ENCODE measurements around the gene DTNA.

DTNA gene

GRCh38 chr18:34805103-34805877 lies 95.2 kb downstream of the DTNA start:
- DNase-seq (ENCODE audit: low read depth in 4 of 4, low spot score in 1 of 4), result no peak

DNA sequence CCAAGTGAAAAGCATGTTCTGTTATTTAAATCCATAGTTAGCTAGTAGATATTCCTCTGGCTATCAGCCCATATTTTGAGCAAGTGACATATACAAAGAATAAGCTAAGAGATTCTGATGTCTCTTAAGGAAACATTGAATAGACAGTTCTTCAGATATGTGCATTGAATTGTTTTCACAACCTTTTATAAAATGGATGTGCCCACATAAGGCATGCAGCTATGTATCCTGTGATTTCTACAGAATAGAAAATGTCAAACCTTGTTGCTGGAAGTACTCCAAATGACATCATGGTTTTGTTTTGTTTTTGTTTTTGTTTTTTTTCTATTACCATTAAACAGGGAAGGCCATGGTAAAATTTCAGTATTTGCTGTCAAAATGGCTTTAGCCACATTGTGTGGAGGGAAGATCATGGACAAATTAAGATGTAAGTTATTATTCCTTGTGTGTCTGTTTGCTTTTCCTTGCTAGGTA lies 95.8 kb downstream of the DTNA start:
- no peak for DNase-seq (ENCODE audit: low read depth in 4 of 4, low spot score in 1 of 4)

DNA sequence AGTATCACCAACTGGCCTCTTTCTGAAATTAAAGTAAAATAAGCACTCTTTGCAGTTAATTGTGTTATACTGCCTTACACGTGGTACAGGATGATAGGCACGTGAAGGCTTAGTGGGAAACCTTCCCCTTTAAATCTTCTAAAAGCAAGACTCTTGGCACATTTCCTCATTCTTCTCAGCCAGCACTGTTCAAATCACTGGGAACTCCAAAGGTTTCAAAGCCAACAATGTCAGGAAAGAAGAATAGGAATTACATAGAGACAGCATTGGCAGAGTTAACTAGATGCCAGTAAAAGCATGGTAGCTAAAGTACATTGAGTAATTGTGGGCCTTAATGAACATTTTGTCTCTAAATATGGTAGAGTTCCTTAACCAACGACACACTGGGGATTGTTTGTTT lies 96.4 kb downstream of the DTNA start:
- no peak for DNase-seq (ENCODE audit: low read depth in 4 of 4, low spot score in 1 of 4)

DNA sequence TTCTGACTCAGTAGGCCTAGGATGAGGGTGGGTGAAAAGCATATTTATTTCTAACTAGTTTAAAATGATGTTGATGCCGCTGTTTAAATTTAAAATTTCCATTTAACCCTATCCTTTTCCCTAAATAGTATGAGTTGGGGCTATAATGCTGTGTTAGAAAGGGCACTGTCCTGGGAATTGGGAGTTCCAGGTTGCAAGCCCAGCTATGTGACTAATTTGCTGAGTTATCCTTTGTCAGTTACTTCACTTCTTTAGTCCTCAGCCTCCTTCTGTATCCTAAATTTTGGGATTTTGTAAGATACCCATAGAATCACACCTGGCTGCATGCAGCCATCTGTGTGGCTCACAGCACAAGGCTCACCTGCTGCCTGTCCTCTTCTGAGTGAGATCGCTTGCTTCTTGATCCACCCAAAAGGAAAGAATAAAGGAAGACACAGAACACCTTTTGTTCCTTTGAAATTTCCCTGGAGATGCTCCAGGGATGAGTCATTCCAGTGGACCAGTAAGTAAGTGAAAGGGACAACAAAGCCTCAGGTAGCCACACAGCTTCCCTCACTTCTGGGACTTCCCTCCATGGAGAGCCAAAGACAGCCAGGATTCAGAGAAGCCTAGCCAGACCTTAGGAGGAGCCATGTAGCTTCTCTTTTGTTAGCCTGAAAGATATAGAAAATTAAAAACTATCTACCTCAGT lies 97.2 kb downstream of the DTNA start:
- no peak for DNase-seq (ENCODE audit: low read depth in 4 of 4, low spot score in 1 of 4)

- DNase-seq (ENCODE audit: low read depth in 4 of 4, low spot score in 1 of 4), result no peak
Measured at GRCh38 chr18:34808389-34808788, 98.3 kb downstream of the DTNA start.

DNA sequence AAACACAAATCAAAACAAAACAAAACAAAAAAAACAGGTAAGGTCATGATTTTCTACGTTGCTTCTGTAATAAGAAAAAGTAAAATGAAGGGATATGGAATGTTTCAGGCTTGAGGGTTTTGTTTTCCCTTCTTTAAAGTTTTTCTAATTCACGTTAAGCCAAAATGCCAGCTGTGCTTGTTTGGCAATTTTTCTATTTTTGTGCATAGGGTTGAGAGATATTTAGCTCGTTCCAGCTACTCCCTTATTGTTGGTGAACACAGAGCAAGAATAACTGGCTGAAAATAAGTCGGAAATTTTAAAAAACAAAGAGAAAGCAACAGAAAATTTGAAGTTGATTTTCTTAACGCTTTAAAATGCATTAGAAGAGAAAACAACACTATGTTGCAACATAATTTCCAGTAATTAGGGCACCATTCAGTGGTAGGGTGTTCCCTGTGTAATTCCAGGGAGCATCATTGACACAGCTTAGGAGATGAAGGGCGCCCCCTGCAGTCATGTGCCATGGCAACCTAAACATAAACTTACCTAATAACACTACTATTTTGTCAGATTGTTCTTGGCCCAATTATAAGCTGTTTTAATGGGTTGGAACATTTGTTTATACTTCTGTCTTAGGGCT lies 99.5 kb downstream of the DTNA start:
- no peak for DNase-seq (ENCODE audit: low read depth in 4 of 4, low spot score in 1 of 4)

GRCh38 chr18:34816183-34816582 lies 106.1 kb downstream of the DTNA start:
- DNase-seq (ENCODE audit: low read depth in 4 of 4, low spot score in 1 of 4), result no peak

DNA sequence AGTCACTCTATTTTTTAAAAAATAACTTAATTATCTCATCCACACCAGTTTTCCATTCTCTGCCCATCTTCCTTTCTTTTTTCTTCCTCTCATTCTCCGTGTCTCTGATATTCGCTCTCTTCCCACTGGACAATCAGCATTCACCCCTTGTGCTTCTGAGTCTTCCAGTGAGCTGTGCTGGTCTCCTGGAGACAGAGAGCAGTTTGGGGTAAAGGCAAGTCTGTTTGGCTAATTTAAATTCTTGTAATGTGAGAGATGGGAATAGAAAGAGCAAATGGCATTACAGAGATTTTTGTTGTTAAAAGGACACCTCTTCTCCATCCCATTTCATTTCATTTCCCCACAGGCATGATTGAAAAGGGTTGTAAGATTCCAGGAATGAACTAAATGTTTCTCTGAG lies 107.5 kb downstream of the DTNA start:
- no peak for DNase-seq (ENCODE audit: low read depth in 4 of 4, low spot score in 1 of 4)

- DNase-seq (ENCODE audit: low read depth in 4 of 4, low spot score in 1 of 4), result no peak
Measured at GRCh38 chr18:34818064-34818463, 108.0 kb downstream of the DTNA start.

- DNase-seq (ENCODE audit: low read depth in 4 of 4, low spot score in 1 of 4), result no peak
Measured at GRCh38 chr18:34820360-34821065, 110.4 kb downstream of the DTNA start.

GRCh38 chr18:34821669-34822210 lies 111.6 kb downstream of the DTNA start:
- DNase-seq (ENCODE audit: low read depth in 4 of 4, low spot score in 1 of 4), result no peak

DNA sequence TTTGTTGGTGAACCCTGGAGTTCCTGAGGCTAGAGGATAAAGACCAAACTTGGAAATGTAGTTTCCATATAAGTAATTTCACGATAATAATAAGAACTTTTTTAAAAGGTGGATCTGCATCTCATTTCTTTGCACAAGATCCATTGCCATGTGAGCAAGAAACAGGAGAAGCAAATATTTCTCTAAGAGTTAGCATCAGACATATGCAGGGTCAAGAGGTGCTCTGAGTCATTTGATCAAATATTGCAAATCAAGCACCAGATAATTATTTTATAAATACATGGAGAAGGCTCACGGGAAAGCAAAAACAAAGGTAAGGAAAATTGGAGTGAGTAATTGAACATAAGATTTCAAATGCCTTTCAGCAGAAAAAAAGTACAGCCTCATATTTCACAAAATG lies 118.0 kb downstream of the DTNA start:
- no peak for DNase-seq (ENCODE audit: low read depth in 4 of 4, low spot score in 1 of 4)

DNA sequence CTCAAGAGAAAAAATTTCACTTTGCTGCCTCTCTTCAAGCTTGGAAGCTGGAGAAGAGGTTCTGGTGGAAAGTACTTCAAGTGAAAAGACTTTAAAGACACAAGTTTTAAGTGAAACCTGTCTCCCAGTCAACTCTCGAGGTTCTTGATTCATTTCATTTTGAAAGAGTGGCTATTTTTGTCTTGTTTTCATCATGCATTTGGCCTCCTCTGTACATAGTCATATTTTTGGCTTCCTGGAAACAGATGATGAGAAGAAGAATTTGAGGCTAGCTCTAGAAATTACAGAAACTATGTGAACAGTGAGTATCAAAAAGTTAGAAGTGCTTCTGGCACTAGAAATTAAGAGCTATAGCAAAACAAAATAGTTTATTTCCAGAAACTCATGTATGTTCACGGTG lies 124.8 kb downstream of the DTNA start:
- no peak for DNase-seq (ENCODE audit: low read depth in 4 of 4, low spot score in 1 of 4)

DNA sequence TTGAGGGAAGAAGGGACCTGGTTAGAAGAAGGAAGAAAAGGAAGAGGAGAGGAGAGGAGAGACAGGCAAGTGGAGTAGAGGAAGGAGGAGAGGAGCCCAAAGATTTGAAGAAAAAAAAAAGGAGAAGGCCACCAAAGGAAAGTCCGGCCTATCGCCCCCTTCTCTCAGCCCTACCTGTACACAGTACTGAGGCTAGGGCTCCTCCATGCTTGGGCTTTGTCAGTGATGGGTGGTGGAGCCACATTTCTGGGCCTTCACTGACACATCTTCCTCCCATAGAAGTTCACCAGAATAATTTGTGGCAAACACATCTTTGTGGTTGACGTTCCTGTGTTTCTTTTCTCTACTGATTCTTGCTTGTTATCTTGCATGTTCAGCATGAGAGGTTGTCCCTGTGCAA lies 125.4 kb downstream of the DTNA start:
- no peak for DNase-seq (ENCODE audit: low read depth in 4 of 4, low spot score in 1 of 4)

GRCh38 chr18:34837769-34838272 lies 127.7 kb downstream of the DTNA start:
- DNase-seq (ENCODE audit: low read depth in 4 of 4, low spot score in 1 of 4), result no peak

DNA sequence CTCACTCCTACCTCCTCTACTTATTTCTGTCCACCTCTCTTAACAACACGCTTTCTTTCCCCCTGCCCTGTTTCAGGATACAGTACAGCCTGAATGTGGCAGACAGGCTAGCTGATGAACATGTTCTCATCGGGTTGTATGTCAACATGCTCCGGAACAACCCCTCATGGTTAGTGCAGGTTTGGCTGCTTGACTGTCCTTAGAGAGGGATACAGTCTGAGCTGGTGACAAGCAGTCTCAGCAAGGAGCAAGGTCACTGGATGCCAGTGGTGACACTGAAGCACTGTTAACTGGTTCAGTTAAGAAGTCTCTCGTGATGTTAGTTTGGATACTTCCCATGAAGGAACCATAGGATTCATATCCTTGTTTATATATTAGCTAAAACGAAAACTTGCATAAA lies 128.6 kb downstream of the DTNA start:
- DNase-seq (ENCODE audit: low read depth in 4 of 4, low spot score in 1 of 4), result no peak

DNA sequence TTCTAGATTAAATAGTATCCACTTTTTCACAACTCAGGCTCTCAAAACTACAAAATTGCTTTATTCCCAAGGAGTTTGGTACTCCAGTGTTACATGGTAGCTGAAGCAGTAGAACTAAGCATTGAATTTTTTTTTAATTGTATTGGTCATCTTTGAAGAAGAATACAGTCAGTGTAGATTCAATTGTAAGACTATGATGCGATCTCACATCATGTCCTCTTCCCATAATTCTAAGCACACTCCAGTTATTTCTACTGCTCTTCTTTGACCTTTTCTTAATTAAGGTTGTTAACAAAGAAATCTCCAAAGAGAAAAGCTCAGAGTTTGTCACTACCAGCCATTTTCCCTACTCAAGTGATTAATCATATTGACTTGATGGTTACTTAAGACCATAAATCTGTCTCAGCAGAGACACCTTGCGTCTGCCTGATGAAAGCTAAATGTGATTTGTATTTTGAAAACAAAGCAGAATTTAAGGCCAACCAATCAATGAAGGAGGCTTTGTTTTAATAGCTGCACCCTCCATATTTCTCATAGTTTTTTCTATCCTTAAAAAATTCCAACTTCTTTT lies 130.2 kb downstream of the DTNA start:
- no peak for DNase-seq (ENCODE audit: low read depth in 4 of 4, low spot score in 1 of 4)

DNA sequence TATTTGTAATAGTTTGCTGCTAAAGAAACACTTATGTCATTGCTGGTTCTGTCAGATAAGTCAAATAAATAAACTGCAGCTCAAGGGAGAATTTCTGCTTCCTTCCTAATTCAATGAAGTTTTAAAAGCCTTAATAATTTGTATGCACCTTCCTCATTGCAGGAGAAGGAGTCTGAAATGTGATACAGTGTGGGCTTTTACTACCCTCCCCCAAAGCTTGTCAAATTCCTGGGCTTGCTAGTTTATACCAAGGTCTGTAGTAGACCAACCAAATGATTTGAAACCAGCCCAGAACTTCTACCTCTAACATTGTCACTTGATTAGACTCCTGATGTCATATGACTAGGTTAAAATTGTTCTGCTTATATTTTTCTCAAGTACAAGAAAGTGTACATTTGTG lies 131.8 kb downstream of the DTNA start:
- DNase-seq (ENCODE audit: low read depth in 4 of 4, low spot score in 1 of 4), result no peak

DNA sequence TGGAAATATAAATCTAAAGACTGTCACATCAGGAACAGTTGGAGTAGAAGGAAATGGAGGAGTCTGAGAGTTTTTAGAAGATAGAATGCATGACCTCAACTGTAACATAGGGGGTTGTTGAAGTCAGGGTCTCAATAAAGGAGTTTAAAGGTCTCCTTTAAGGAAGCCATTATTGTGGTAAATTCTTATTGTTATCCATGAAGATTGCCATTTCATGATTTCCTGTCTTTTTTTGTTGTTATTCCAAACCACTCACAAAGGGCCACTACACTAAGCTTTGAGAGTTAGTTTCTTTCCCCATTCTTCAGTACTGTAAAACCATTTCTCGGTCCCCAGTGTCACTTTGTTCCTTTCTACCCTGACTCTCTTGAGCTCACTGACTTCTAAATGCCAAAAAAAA lies 134.0 kb downstream of the DTNA start:
- no peak for DNase-seq (ENCODE audit: low read depth in 4 of 4, low spot score in 1 of 4)

DNA sequence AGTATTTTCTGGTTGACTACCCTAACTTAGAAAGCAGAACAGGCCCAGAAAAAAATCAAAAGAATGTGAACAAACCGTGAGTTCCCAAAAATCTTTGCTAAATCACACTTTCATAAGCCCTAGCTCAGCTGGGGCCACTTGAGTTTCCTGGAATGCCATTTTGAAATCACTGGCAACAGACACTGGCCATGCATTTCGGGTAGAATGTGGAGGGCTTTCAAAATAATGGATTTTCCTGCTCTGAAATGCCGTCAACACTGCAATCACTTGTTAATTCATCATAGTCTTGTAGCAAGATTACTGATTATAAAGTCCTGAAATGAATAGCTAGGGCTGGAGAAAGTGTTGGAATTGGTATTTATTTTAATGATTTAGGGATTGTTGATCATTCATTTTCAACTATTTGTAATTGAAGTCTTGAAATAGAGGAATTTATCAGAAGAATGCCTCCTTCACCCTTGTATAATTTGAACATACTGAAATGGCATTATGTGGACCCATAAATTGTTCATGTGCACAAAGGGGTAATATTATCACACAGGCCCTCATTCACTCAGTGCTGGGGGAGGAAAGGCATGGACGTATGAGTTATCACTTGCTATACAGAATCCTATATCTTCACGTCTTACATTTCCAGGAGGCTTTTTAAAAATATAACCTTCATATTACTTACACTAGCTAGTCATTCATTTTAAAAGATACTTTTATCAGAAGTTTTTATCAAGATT lies 134.8 kb downstream of the DTNA start:
- no peak for DNase-seq (ENCODE audit: low read depth in 4 of 4, low spot score in 1 of 4)
